Heart right ventricle (tissue), 16 donors: ENCODE measurements around the gene HCN4. TPM values are rescaled to one million over a fixed set of nuclear protein-coding genes. Genes with fewer than 3 reads are reported as not detected.

Source experiments
- ATAC-seq, 8 donors: fragments of 200-7000 bp; cut with Tn5 transposase; one replicate each; pipeline ENCODE4 v1.9.1; 2020; ENCODE audit warnings: mild to moderate bottlenecking in 8 of 8, moderate library complexity in 8 of 8, moderate number of reproducible peaks in 1 of 8
- DNase-seq, 2 donors: peaks; one replicate each; pipeline ENCODE4 v3.0.0-alpha.2; 2020
- H3K27ac ChIP-seq, 10 donors: fragments of 200-600 bp; sonication (generic) in 2 of 10; one replicate each; pipeline versions ENCODE4 v1.5.0 to v1.8.0; 2020 to 2022; ENCODE audit warnings: mild to moderate bottlenecking in 3 of 10
- H3K27me3 ChIP-seq, 7 donors: fragments of 200-600 bp; one replicate each; pipeline ENCODE4 v1.8.0; 2021 to 2022; ENCODE audit warnings: mild to moderate bottlenecking in 2 of 7
- H3K36me3 ChIP-seq, 9 donors: fragments of 200-600 bp; sonication (generic) in 1 of 9; one replicate each; pipeline versions ENCODE4 v1.5.0 to v1.8.0; 2020 to 2022; ENCODE audit warnings: mild to moderate bottlenecking in 2 of 9
- H3K4me1 ChIP-seq, 9 donors: fragments of 200-600 bp; sonication (generic) in 1 of 9; one replicate each; pipeline versions ENCODE4 v1.5.0 to v1.8.0; 2020 to 2022; ENCODE audit warnings: mild to moderate bottlenecking in 4 of 9
- H3K4me3 ChIP-seq, 10 donors: fragments of 200-600 bp; sonication (generic) in 2 of 10; one replicate each; pipeline versions ENCODE4 v1.5.0 to v1.8.0; 2020 to 2022; ENCODE audit warnings: mild to moderate bottlenecking in 7 of 10, moderate library complexity in 2 of 10
- H3K9me3 ChIP-seq, 11 donors: fragments of 200-600 bp in 10 of 11; sonication (generic) in 2 of 11; one replicate each; pipeline versions ENCODE4 v1.5.0 to v1.8.0; 2013 to 2022; ENCODE audit warnings: mild to moderate bottlenecking in 2 of 11, control low read depth in 1 of 11, moderate library complexity in 1 of 11
- WGBS, 2 donors: extraction: QIAGEN DNeasy Blood & Tissue Kit; methylation state at CpG; one replicate each; pipeline ENCODE4 v1.1.7; 2013; ENCODE audit warnings: inconsistent platforms in 1 of 2; 5-methylcytosine and 5-hydroxymethylcytosine counted together
- intact Hi-C, 10 donors: fragments of 100-400 bp; cut with DNase I; formaldehyde crosslinking; loops; one replicate each; pipeline versions ENCODE4 v1.11.1 to v1.14.2; 2022
- polyA plus RNA-seq, 2 donors: library from polyadenylated mRNA; stranded (reverse); fragments of 200-250 nt; gene quantifications; one replicate each; pipeline ENCODE4 v1.2.3, GENCODE V29; 2013
- total RNA-seq, 10 donors: library from RNA; stranded (reverse); fragmentation: NEBNext Ultra II Directional in 3 of 10; extraction: Animal tissue kit (Norgen Biotek cat#: 25700) in 3 of 10; gene quantifications; one replicate each; pipeline versions ENCODE4 v1.2.1 to v1.2.4, GENCODE V29; 2021 to 2023
- TF ChIP-seq, protein P1 (sequence below), 9 donors: fragments of 200-600 bp; sonication (generic) in 2 of 9; IDR thresholded peaks; one replicate each; pipeline versions ENCODE4 v1.5.0 to v1.8.0; 2021 to 2022; ENCODE audit warnings: antibody characterized with exemption in 9 of 9, mild to moderate bottlenecking in 5 of 9, moderate library complexity in 1 of 9
- donor health status: Arrhythmogenic right ventricular cardiomyopathy.
- donor health status: ischemic (EF 13 %, LVEDD 7.1; RV severe dilation, severe dysfunction).
- donor health status: healthy with polysubstance abuse.
- donor health status: DM: no; HTN: yes; CAD: no.
- donor health status: DM: no; HTN: no; CAD: no.
- donor health status: ischemic (EF 25% LVEDD 6.9; RV normal size, moderate dysfunction).
- donor health status: ischemic (EF 25% LVEDD 5.7; RV mildly dilated, moderate dysfunction).
- donor health status: healthy.
- donor health status: DM: yes; HTN: yes; CAD: no.
- donor health status: Ischemic cardiomyopathy.
- donor health status: ischemic (EF 35%, LVEDD 5.7; RV mildly dilated, moderate dysfunction).
- donor health status: nonischemic (EF 11% LVEDD 7.7; RV severe dilation, severe dysfunction).
- donor health status: DM: yes; HTN: yes; CAD: no.
- donor health status: PGD.
- donor health status: ischemic (EF 29% LVEDD 5.4; RV normal size, mild dysfunction).
- donor health status: nonischemic (EF 23%, LVEDD 6.1; RV moderate dilation, normal function).

HCN4 gene
- total and polyA plus RNA-seq, 12 donors = 2.2 to 24.9 (median 6.8) TPM

DNA sequence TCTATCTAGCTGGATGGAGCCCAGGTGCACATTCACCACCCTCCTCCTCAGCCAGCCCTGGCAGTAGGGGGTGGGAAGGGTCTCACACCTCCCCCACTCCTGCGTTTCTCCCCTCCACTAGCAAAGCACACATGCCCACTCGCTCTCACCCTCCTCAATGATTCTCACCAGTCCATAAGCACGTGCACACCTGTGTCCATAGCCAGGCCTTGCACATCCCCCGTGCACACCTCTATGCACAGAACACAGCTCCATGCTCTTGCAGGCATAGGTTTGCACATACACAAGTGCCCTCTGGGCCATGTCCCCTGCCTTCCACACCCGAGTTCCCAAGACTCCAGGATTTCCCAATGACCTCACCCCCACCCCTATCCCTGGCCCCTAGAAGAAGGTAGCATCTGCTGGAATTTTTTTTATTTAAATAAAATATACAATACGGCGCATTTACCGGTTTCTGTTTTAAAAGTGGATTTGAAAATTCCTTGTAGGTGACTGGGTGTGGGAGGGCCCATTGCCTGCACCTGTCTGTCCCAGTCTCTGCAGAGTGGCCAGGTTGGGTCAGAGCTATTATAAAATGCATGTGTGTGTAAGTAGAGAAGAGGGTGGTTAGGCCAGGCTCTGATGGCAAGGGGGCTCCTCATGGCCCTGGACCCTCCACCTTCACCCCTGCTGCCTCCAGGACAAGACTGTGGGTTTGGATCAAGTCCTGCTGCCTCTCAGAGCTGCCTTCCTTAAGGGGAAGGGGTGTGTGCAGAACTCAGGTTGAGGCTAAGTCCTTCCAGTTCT lies 49.1 kb downstream of the HCN4 start:
- Histone ChIP-seq H3K36me3 (peaks cover 0 to 10% (median 0%) of the 10 kb centered on the region in 9 donors), H3K4me3 (no peak overlapping the region), H3K4me1 (no peaks in the 10 kb centered on the region), H3K27ac (no peak overlapping the region), H3K9me3 (no peaks in the 10 kb centered on the region), H3K27me3 (peaks cover 0 to 39% (median 25%) of the 10 kb centered on the region in 7 donors)
- 69 to 73% methylated on average over 8 of the region's 8 CpGs for whole genome bisulfite sequencing, 2 donors
- peak in 2 of 8 donors; percentile 5 to 11 for ATAC-seq
- no peak for DNase-seq
- TF ChIP-seq, protein P1, sequence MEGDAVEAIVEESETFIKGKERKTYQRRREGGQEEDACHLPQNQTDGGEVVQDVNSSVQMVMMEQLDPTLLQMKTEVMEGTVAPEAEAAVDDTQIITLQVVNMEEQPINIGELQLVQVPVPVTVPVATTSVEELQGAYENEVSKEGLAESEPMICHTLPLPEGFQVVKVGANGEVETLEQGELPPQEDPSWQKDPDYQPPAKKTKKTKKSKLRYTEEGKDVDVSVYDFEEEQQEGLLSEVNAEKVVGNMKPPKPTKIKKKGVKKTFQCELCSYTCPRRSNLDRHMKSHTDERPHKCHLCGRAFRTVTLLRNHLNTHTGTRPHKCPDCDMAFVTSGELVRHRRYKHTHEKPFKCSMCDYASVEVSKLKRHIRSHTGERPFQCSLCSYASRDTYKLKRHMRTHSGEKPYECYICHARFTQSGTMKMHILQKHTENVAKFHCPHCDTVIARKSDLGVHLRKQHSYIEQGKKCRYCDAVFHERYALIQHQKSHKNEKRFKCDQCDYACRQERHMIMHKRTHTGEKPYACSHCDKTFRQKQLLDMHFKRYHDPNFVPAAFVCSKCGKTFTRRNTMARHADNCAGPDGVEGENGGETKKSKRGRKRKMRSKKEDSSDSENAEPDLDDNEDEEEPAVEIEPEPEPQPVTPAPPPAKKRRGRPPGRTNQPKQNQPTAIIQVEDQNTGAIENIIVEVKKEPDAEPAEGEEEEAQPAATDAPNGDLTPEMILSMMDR (IDR thresholded peaks at IDR 0.05) = no peak
- intact Hi-C loops = loop anchor here in 3 of 10 donors (10.0 kb wide), 2 partner anchors 225 to 385 kb away; no protein-coding TSS in a partner anchor

DNA sequence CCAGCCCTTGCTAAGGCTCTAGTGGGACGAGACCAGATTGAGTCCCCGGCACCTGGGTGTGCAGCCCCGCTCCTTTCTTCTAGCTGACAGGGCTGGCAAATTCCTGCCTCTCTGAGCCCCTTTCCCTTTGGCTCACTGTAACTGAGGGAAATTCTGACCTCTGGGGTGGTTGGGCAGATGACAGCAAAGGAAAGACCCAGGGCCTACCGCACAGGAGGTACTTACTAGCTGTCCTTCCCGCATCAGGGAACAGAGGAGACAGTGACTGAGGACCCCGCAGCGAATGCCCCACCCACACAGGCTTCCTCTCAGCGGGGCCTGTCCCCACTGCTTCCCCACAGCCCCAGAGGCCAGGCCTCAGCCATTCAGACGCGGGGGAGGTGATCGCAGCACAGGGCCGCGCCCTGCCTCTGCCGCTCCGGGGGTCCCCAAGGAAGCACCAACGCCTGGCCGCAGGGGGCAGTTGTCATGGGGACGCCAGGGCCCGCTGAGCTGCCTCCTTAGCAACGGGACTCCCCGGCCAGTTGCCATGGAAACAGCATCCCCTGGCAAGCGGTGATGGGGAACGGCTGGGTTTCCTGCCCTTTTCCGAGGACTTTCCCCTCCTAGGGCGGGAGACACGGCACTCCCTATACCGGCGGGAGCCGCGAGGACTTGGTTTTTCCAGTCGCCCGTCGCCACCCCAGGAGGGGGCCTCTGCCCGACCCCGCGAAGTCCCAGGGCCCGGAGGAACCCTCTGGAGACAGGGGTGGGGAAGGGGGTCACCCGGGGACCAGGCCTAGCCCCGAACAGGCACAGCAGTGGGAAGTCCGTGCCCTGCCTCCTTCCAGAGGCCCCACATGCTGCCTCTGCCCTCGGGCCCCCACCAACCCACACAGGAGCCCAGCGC lies 50.1 kb downstream of the HCN4 start:
- 15 to 19% methylated on average over 40 to 42 of the region's 42 CpGs for WGBS, 2 donors
- no peak overlapping the region for H3K4me3 ChIP-seq
- no peaks in the 10 kb centered on the region for H3K9me3 ChIP-seq
- peaks cover 0 to 7% (median 0%) of the 10 kb centered on the region in 9 donors for H3K36me3 ChIP-seq
- intact Hi-C loops = loop anchor here in 3 of 10 donors (10.0 kb wide), 2 partner anchors 226 to 386 kb away; no protein-coding TSS in a partner anchor
- H3K27me3 ChIP-seq = peaks cover 0 to 39% (median 25%) of the 10 kb centered on the region in 7 donors
- TF ChIP-seq, protein P1 (IDR thresholded peaks at IDR 0.05) = no peak
- no peak overlapping the region for H3K27ac ChIP-seq
- H3K4me1 ChIP-seq = no peaks in the 10 kb centered on the region
- ATAC-seq (peak in 2 of 8 donors; percentile 25 to 48), DNase-seq (no peak)

DNA sequence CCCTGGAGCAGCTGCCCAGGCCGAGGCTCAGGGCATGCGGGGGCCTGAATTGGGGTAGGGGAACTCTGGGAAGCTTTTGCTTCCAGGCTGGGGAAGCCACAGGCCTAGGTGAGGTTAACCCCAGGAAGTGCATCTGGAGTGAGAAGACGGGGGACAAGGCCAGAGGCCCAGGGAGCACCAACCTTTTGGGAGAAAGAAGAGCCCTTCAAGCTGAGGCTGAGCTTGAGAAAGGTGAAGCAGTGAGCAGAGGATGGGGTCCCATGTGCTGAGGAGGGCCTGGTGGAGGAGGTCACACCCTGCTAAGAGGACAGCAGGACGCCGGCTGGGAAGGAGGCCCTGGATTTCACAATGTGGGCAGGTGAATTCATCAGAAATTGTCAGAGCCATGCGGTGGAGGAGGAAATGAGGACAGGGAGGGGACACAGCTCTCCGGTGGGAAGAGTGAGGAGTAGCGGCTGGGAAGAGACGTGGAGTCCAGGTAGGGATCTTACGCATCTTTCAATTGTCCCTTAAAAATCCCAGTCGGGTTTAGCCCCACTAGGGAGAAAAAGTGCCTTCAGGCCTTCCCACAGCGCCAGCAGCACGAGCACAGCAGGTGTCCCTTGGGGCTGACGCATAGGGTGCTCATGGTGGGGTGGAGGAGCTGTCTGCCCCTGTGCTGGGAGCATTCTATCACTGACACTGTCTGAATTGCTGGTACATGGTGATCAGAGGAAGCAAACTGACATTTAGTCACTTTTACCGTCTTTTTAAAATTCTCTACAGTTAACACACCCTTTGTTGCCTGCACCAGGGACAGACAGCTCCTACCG lies 50.9 kb downstream of the HCN4 start:
- 78 to 80% methylated on average over 16 of the region's 16 CpGs for WGBS, 2 donors
- H3K4me3 ChIP-seq = no peak overlapping the region
- H3K9me3 ChIP-seq = no peaks in the 10 kb centered on the region
- no peaks in the 10 kb centered on the region for H3K4me1 ChIP-seq
- intact Hi-C loops = loop anchor here in 3 of 10 donors (10.0 kb wide), 2 partner anchors 227 to 387 kb away; no protein-coding TSS in a partner anchor
- H3K27me3 ChIP-seq = peaks cover 0 to 34% (median 25%) of the 10 kb centered on the region in 7 donors
- H3K27ac ChIP-seq = no peak overlapping the region
- no peaks in the 10 kb centered on the region for H3K36me3 ChIP-seq
- DNase-seq = no peak
- TF ChIP-seq, protein P1 (IDR thresholded peaks at IDR 0.05) = no peak
- ATAC-seq = no peak
